Measurements from ENCODE around the gene MRPL23. TPM values are rescaled to one million over a fixed set of nuclear protein-coding genes. Genes with fewer than 3 reads are reported as not detected.

Gene MRPL23
- total RNA-seq, 1 donor from 2014 or later = 40.3 TPM

GRCh38 chr11:1978720-1979473 lies 31.8 kb downstream of the MRPL23 start:
- Mint-ChIP-seq H3K36me3 (no peaks in the 10 kb centered on the region), H3K4me3 (no peak overlapping the region), H3K27me3 (ENCODE audit: low read depth) (no peaks in the 10 kb centered on the region), H3K27ac (no peak overlapping the region), H3K4me1 (no peaks in the 10 kb centered on the region), H3K9me3 (no peaks in the 10 kb centered on the region)
- no peak for TF ChIP-seq CTCF (IDR thresholded peaks at IDR 0.05; ENCODE audit: unreplicated experiment)
- DNase-seq (ENCODE audit: low spot score in 2 of 2, unreplicated experiment in 2 of 2) = no peak

GRCh38 chr11:1979607-1980006 lies 32.5 kb downstream of the MRPL23 start:
- no peak for DNase-seq (ENCODE audit: low spot score in 2 of 2, unreplicated experiment in 2 of 2)
- H3K27me3 Mint-ChIP-seq (ENCODE audit: low read depth) = no peaks in the 10 kb centered on the region
- no peaks in the 10 kb centered on the region for H3K4me1 Mint-ChIP-seq
- H3K4me3 Mint-ChIP-seq = no peak overlapping the region
- H3K9me3 Mint-ChIP-seq = no peaks in the 10 kb centered on the region
- H3K36me3 Mint-ChIP-seq = no peaks in the 10 kb centered on the region
- no peak overlapping the region for H3K27ac Mint-ChIP-seq
- no peak for TF ChIP-seq CTCF (IDR thresholded peaks at IDR 0.05; ENCODE audit: unreplicated experiment)

GRCh38 chr11:1982873-1983600 lies 35.9 kb downstream of the MRPL23 start:
- Mint-ChIP-seq H3K36me3 (no peaks in the 10 kb centered on the region), H3K9me3 (no peaks in the 10 kb centered on the region), H3K27ac (no peak overlapping the region), H3K4me1 (no peaks in the 10 kb centered on the region), H3K4me3 (no peak overlapping the region), H3K27me3 (ENCODE audit: low read depth) (no peaks in the 10 kb centered on the region)
- no peak for DNase-seq (ENCODE audit: low spot score in 2 of 2, unreplicated experiment in 2 of 2)
- TF ChIP-seq CTCF (IDR thresholded peaks at IDR 0.05; ENCODE audit: unreplicated experiment) = no peak

- no peaks in the 10 kb centered on the region for H3K36me3 Mint-ChIP-seq
- H3K27me3 Mint-ChIP-seq (ENCODE audit: low read depth) = no peaks in the 10 kb centered on the region
These were observed 36.4 kb downstream of the MRPL23 start for GRCh38 chr11:1983601-1983961.

GRCh38 chr11:1987024-1987423 lies 39.9 kb downstream of the MRPL23 start:
- no peak overlapping the region for H3K4me3 Mint-ChIP-seq
- no peaks in the 10 kb centered on the region for H3K27me3 Mint-ChIP-seq (ENCODE audit: low read depth)
- DNase-seq (ENCODE audit: low spot score in 2 of 2, unreplicated experiment in 2 of 2) = no peak
- no peak overlapping the region for H3K27ac Mint-ChIP-seq
- no peaks in the 10 kb centered on the region for H3K36me3 Mint-ChIP-seq
- TF ChIP-seq CTCF (IDR thresholded peaks at IDR 0.05; ENCODE audit: unreplicated experiment) = no peak
- no peaks in the 10 kb centered on the region for H3K4me1 Mint-ChIP-seq
- no peaks in the 10 kb centered on the region for H3K9me3 Mint-ChIP-seq

More at GRCh38 chr11:1983601-1983961, 36.4 kb downstream of the MRPL23 start:
- DNase-seq (ENCODE audit: low spot score in 2 of 2, unreplicated experiment in 2 of 2) = no peak
- TF ChIP-seq CTCF (IDR thresholded peaks at IDR 0.05; ENCODE audit: unreplicated experiment) = no peak
- Mint-ChIP-seq H3K27ac (no peak overlapping the region), H3K4me1 (no peaks in the 10 kb centered on the region), H3K9me3 (no peaks in the 10 kb centered on the region), H3K4me3 (no peak overlapping the region)
